ENCODE data around the gene ATP1A4. TPM values are rescaled to one million over a fixed set of nuclear protein-coding genes. Genes with fewer than 3 reads are reported as not detected.

The ATP1A4 gene
- not detected in 2 replicates for total RNA-seq (2022)
- not detected for Bru-seq, nascent RNA
- BruChase-seq, experiment 1, labeled RNA remaining after a 6-hour chase, result percentile 5 among the genes with signal in this experiment
- not detected for BruChase-seq, experiment 2, labeled RNA remaining after a 2-hour chase
- long read RNA-seq, result 0 reads

DNA sequence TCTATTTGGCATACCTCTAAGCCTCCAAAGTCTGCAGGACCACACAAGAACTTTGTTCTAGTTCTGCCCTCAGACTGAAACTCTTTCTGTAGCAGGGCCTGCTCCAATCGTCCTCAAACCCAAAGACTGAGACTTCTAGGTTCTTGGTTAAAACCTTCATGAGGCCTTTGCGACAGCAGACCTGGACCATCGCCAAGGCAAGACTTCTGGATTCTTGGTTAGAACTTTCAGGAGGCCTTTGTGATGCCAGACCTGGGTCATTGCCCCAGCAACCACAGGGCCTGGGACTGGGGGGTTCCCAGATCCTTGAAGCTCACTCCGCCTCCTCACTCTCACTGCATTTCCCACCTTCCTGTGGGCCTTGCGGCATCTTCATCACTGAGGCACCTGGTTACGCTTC lies at the start of gene ATP1A4:
ATP1A4 (plus strand) TSS at position 301 of the 400 bp plus-strand sequence. CDS start 438 bp downstream, outside the sequence.
- no TSS peak for BruUV-seq (replicated peaks)
- POLR2A ChIA-PET, result interaction anchor here (1.6 kb wide), 1 partner anchor 11 kb away, joined by 3 read pairs; no protein-coding TSS in a partner anchor
- TF ChIP-seq, protein P1, sequence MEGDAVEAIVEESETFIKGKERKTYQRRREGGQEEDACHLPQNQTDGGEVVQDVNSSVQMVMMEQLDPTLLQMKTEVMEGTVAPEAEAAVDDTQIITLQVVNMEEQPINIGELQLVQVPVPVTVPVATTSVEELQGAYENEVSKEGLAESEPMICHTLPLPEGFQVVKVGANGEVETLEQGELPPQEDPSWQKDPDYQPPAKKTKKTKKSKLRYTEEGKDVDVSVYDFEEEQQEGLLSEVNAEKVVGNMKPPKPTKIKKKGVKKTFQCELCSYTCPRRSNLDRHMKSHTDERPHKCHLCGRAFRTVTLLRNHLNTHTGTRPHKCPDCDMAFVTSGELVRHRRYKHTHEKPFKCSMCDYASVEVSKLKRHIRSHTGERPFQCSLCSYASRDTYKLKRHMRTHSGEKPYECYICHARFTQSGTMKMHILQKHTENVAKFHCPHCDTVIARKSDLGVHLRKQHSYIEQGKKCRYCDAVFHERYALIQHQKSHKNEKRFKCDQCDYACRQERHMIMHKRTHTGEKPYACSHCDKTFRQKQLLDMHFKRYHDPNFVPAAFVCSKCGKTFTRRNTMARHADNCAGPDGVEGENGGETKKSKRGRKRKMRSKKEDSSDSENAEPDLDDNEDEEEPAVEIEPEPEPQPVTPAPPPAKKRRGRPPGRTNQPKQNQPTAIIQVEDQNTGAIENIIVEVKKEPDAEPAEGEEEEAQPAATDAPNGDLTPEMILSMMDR (IDR thresholded peaks at IDR 0.05; ENCODE audit: unreplicated experiment), result no peak

DNA sequence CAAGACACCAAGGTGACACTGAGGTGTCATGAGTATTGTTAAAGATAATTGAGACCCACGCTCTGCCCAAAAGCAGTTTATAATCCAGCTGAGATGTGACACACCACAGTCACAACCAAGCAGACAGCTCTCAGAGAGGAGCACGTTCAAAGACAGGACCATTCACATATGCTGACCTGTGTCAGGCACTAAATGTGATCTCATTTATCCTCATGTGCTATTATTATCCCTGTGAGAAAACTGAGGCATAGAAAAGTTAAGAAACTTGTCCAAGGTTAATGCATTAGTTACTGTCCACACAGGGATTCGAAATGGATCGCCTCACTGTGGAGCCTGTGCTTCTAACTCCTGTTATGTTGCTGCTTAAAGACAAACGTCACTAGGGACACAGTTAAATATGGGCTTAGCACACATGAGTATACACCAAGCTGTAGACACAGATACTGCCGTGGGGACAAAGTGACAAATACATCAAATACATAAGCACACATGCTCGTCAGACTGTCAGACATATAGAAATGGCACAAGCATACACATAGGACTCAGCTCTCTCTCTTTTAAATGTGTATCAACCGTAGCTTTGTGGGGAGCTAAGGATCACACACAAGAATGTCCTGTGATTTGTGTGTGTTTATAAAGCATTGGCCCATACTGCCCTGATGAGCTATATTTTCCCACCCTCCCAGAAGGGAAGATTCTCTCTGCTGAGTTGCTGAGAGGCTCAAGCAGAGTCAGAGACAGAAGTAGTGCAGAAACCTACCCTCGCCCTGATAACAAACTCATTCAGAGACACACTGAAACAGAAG lies 49.5 kb upstream of the ATP1A4 start:
- no TSS peak for BruUV-seq (replicated peaks)
- ChIA-PET POLR2A (interaction anchor here (0.6 to 2.9 kb wide), 13 partner anchors 8 to 242 kb away, joined by 3 to 15 read pairs (median 6); partner anchors contain the start of genes DCAF8 and PEX19), CTCF (interaction anchor here (0.6 to 13.2 kb wide), 66 partner anchors 9 to 1079 kb away, joined by 3 to 243 read pairs (median 5); partner anchors contain the start of genes CASQ1, DCAF8, KCNJ9 and PEA15)
- no peaks in the 10 kb centered on the region for H3K27me3 Mint-ChIP-seq (ENCODE audit: insufficient read depth, unreplicated experiment)
- H3K27ac Mint-ChIP-seq (ENCODE audit: low read depth, unreplicated experiment), result no peak overlapping the region
- no peaks in the 10 kb centered on the region for H3K36me3 Mint-ChIP-seq (ENCODE audit: insufficient read depth, unreplicated experiment)
- H3K9me3 Mint-ChIP-seq (ENCODE audit: unreplicated experiment), result no peaks in the 10 kb centered on the region
- peaks cover 23% of the 10 kb centered on the region for H3K4me1 Mint-ChIP-seq (ENCODE audit: insufficient read depth, unreplicated experiment)
- H3K4me3 Mint-ChIP-seq (ENCODE audit: unreplicated experiment), result no peak overlapping the region
- TF ChIP-seq, protein P1 (IDR thresholded peaks at IDR 0.05; ENCODE audit: unreplicated experiment), result no peak
- no peak for DNase-seq (ENCODE audit: unreplicated experiment)
- intact Hi-C loops (cut with micrococcal nuclease), result loop anchor here (1.0 kb wide), 7 partner anchors 61 to 314 kb away; no protein-coding TSS in a partner anchor

More for the DNA sequence above, at the start of gene ATP1A4:
- no peak within 1 kb of the TSS for H3K27ac Mint-ChIP-seq (ENCODE audit: low read depth, unreplicated experiment)
- H3K27me3 Mint-ChIP-seq (ENCODE audit: insufficient read depth, unreplicated experiment), result no peaks in the 10 kb centered on the region
- peaks cover 18% of the 10 kb centered on the region for H3K4me1 Mint-ChIP-seq (ENCODE audit: insufficient read depth, unreplicated experiment)
- H3K9me3 Mint-ChIP-seq (ENCODE audit: unreplicated experiment), result no peaks in the 10 kb centered on the region
- intact Hi-C loops (cut with micrococcal nuclease), result no loop called here
- CTCF ChIA-PET, result interaction anchor here (1.0 to 2.1 kb wide), 2 partner anchors 21 to 42 kb away, joined by 3 to 8 read pairs; no protein-coding TSS in a partner anchor
- H3K36me3 Mint-ChIP-seq (ENCODE audit: insufficient read depth, unreplicated experiment), result no peaks in the 10 kb centered on the region
- no peak within 1 kb of the TSS for H3K4me3 Mint-ChIP-seq (ENCODE audit: unreplicated experiment)
- DNase-seq (ENCODE audit: unreplicated experiment), result no peak

DNA sequence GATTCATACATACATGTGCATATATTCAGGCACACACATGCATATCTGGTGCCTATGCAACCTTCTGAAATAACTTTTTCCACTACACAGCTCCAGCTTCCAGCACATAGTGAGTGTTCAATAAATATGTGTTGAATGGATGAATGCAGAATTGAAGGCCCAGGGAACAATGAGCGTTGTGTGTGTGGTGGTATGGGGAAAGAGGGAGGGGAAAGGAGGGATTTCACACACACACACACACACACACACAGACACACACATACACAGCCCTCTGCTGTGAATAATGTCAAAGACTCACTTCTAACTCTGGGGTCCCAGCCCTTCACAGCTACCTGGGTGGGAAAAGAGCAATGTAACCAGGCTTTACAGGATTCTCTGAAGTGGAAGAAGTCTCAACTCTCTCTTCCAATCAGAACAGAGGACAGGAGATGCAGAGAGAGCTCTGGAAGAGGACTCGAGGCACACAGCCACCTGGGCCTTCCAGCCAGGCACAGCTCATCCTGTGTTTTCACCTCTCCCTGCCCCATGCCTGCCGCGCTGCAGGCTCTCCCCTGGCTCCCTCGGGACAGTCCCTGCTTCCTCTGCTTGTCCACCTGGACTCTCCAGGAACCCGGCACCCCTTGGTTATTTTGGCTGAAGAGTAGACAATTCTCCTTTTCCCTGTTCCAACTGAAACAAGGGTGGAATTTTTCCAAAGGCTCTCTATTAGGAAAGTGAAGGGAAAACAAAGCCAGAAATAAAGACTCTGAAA lies 47.6 kb upstream of the ATP1A4 start:
- intact Hi-C loops (cut with micrococcal nuclease), result no loop called here
- TF ChIP-seq, protein P1 (IDR thresholded peaks at IDR 0.05; ENCODE audit: unreplicated experiment), result no peak
- ChIA-PET POLR2A (interaction anchor here (0.7 to 1.4 kb wide), 9 partner anchors 14 to 157 kb away, joined by 3 to 7 read pairs (median 4); no protein-coding TSS in a partner anchor), CTCF (interaction anchor here (0.5 to 13.2 kb wide), 22 partner anchors 14 to 906 kb away, joined by 3 to 243 read pairs (median 6); partner anchors contain the start of genes CASQ1, DCAF8 and PEA15)
- Mint-ChIP-seq H3K27ac (ENCODE audit: low read depth, unreplicated experiment) (no peak overlapping the region), H3K36me3 (ENCODE audit: insufficient read depth, unreplicated experiment) (no peaks in the 10 kb centered on the region), H3K9me3 (ENCODE audit: unreplicated experiment) (no peaks in the 10 kb centered on the region), H3K4me3 (ENCODE audit: unreplicated experiment) (no peak overlapping the region), H3K27me3 (ENCODE audit: insufficient read depth, unreplicated experiment) (no peaks in the 10 kb centered on the region), H3K4me1 (ENCODE audit: insufficient read depth, unreplicated experiment) (peaks cover 15% of the 10 kb centered on the region)
- no peak for DNase-seq (ENCODE audit: unreplicated experiment)
- BruUV-seq (replicated peaks), result no TSS peak
